HEK293 (cell line): ENCODE measurements around the gene TEX36.

ENCODE experiments used
- CTCF ChIP-seq: fragments of 450-650 bp; formaldehyde crosslinking; IDR thresholded peaks from 2 replicates; pipeline ENCODE4 v1.5.1; 2016; ENCODE audit warnings: missing biosample characterization, missing genetic modification characterization
- HIC1 ChIP-seq: fragments of 450-650 bp; formaldehyde crosslinking; IDR thresholded peaks from 2 replicates; pipeline ENCODE4 v1.5.1; 2016; ENCODE audit warnings: missing biosample characterization, missing genetic modification characterization
- PATZ1 ChIP-seq: fragments of 450-650 bp; formaldehyde crosslinking; IDR thresholded peaks from 2 replicates; pipeline ENCODE4 v1.5.1; 2016; ENCODE audit warnings: missing biosample characterization, missing genetic modification characterization
- PRDM1 ChIP-seq: fragments of 450-650 bp; formaldehyde crosslinking; IDR thresholded peaks from 2 replicates; pipeline ENCODE4; 2016; ENCODE audit warnings: missing biosample characterization, missing genetic modification characterization
- SALL2 ChIP-seq: fragments of 450-650 bp; formaldehyde crosslinking; IDR thresholded peaks from 2 replicates; pipeline ENCODE4 v1.5.0; 2017; ENCODE audit warnings: missing biosample characterization, mild to moderate bottlenecking, missing genetic modification characterization, borderline replicate concordance
- TRIM28 ChIP-seq: IDR thresholded peaks from 2 replicates; pipeline ENCODE4 v1.6.1; 2011; ENCODE audit warnings: low read length, control low read depth, borderline replicate concordance
- ZNF510 ChIP-seq: fragments of 450-650 bp; formaldehyde crosslinking; IDR thresholded peaks from 2 replicates; pipeline ENCODE4 v1.5.1; 2018; ENCODE audit warnings: mild to moderate bottlenecking, missing genetic modification characterization, missing biosample characterization; ENCODE audit not compliant: insufficient replicate concordance
- ZNF549 ChIP-seq: fragments of 450-650 bp; IDR thresholded peaks from 2 replicates; pipeline ENCODE4 v1.5.1; 2018; ENCODE audit warnings: missing biosample characterization, missing genetic modification characterization, mild to moderate bottlenecking, inconsistent platforms, moderate library complexity
- ZNF658 ChIP-seq: fragments of 450-650 bp; formaldehyde crosslinking; IDR thresholded peaks from 2 replicates; pipeline ENCODE4; 2016; ENCODE audit warnings: missing biosample characterization, missing genetic modification characterization
- ZNF830 ChIP-seq: fragments of 450-650 bp; IDR thresholded peaks from 2 replicates; pipeline ENCODE4 v1.5.0; 2018; ENCODE audit warnings: missing biosample characterization, missing genetic modification characterization, low read depth, mild to moderate bottlenecking, moderate library complexity

- TF ChIP-seq CTCF (tag by site-specific recombination), result no peak
- TF ChIP-seq SALL2, result no peak
- TF ChIP-seq HIC1, result no peak
- no peak for TF ChIP-seq PRDM1 (tag by site-specific recombination)
- no peak for TF ChIP-seq ZNF658
- TF ChIP-seq ZNF510, result no peak
- no peak for TF ChIP-seq ZNF830 (tag by site-specific recombination)
- no peak for TF ChIP-seq ZNF549 (tag by site-specific recombination)
- TF ChIP-seq TRIM28, result no peak
- TF ChIP-seq PATZ1 (tag by site-specific recombination), result no peak
Observed at GRCh38 chr10:125646311-125646710, 36.7 kb downstream of the TEX36 start.
